OCI-LY7 (cell line): ENCODE results near the gene PCDHGC4. TPM values are rescaled to one million over a fixed set of nuclear protein-coding genes. Genes with fewer than 3 reads are reported as not detected.

Experiments used
- BruUV-seq: library from RNA; stranded (reverse); fragments of 400-500 nt; replicated peaks from 2 replicates; lab custom pipeline; 2021; lab: Mats Ljungman, UMichigan
- CTCF ChIA-PET: fragments of 300-600 bp; sonication (Branson Sonifier 250); formaldehyde crosslinking; loops from one replicate; lab custom pipeline; 2022; ENCODE audit warnings: antibody characterized with exemption; ENCODE audit not compliant: unreplicated experiment; lab: Charles Lee
- POLR2A ChIA-PET: fragments of 300-600 bp; sonication (Branson Sonifier 250); formaldehyde crosslinking; loops from one replicate; lab custom pipeline; 2022; ENCODE audit warnings: antibody characterized with exemption; lab: Charles Lee
- DNase-seq: peaks from one replicate; pipeline ENCODE4 v3.0.0-alpha.2; 2015; ENCODE audit warnings: low spot score
- H2AFZ ChIP-seq: fragments of 200-600 bp; sonication (generic), shearing (Covaris generic); 2 replicates; pipeline ENCODE4 v1.6.1; 2014; ENCODE audit warnings: mild to moderate bottlenecking, antibody characterized with exemption, low read length, moderate library complexity
- H3K27ac ChIP-seq: fragments of 200-600 bp; sonication (generic); 2 replicates; pipeline ENCODE4 v1.5.1; 2014; ENCODE audit warnings: mixed run types, low read depth, mild to moderate bottlenecking, moderate library complexity, low read length, inconsistent platforms; ENCODE audit not compliant: poor library complexity, severe bottlenecking
- H3K36me3 ChIP-seq: fragments of 200-600 bp; sonication (generic); 2 replicates; pipeline ENCODE4 v1.6.1; 2014; ENCODE audit warnings: mild to moderate bottlenecking, antibody characterized with exemption, low read length, moderate library complexity, mixed read lengths; ENCODE audit not compliant: insufficient read depth
- H3K4me1 ChIP-seq: fragments of 200-600 bp; sonication (generic); 2 replicates; pipeline ENCODE4 v1.5.1; 2014; ENCODE audit warnings: mild to moderate bottlenecking, low read length; ENCODE audit not compliant: insufficient read depth, poor library complexity, severe bottlenecking
- H3K4me2 ChIP-seq: fragments of 200-600 bp; sonication (generic); 2 replicates; pipeline ENCODE4 v1.6.1; 2014; ENCODE audit warnings: mild to moderate bottlenecking, low read length
- H3K4me3 ChIP-seq: fragments of 200-600 bp; sonication (generic); 2 replicates; pipeline ENCODE4 v1.5.1; 2014; ENCODE audit warnings: mild to moderate bottlenecking, low read depth, low read length; ENCODE audit not compliant: poor library complexity, severe bottlenecking
- H3K79me2 ChIP-seq: fragments of 200-600 bp; sonication (generic); 2 replicates; pipeline ENCODE4 v1.6.1; 2016; ENCODE audit warnings: low read depth, mild to moderate bottlenecking, low read length, moderate library complexity, mixed read lengths; ENCODE audit not compliant: insufficient read depth
- H3K9me2 ChIP-seq: fragments of 200-600 bp; sonication (generic); 2 replicates; pipeline ENCODE4 v1.6.1; 2016; ENCODE audit warnings: mild to moderate bottlenecking, low read length, mixed read lengths; ENCODE audit not compliant: insufficient read depth
- H3K9me3 ChIP-seq: fragments of 200-600 bp; sonication (generic); 2 replicates; pipeline ENCODE4 v1.6.1; 2014; ENCODE audit warnings: mild to moderate bottlenecking, mixed run types, low read length, mixed read lengths
- H4K20me1 ChIP-seq: fragments of 200-600 bp; sonication (generic); 2 replicates; pipeline ENCODE4 v1.6.1; 2014; ENCODE audit warnings: mild to moderate bottlenecking, antibody characterized with exemption, low read length, moderate library complexity, mixed read lengths; ENCODE audit not compliant: insufficient read depth
- CTCF ChIP-seq: fragments of 200-600 bp; sonication (generic); conservative IDR thresholded peaks from 2 replicates; pipeline ENCODE4 v1.5.1; 2014; ENCODE audit warnings: mild to moderate bottlenecking, antibody characterized with exemption, low read length, moderate library complexity, mixed read lengths
- EZH2phosphoT487 ChIP-seq: fragments of 200-600 bp; sonication (generic); IDR thresholded peaks from 2 replicates; pipeline ENCODE4 v1.6.1; 2018; ENCODE audit warnings: low read depth, borderline replicate concordance, mild to moderate bottlenecking, mixed run types, antibody characterized with exemption, low read length, moderate library complexity, mixed read lengths
- intact Hi-C: fragments of 100-400 bp; cut with micrococcal nuclease; formaldehyde crosslinking; loops from one replicate; pipeline ENCODE4 v1.10.0; 2022; ENCODE audit not compliant: unreplicated experiment
- total RNA-seq, 2 experiments: library from RNA; depleted of rRNA in 1 of 2; stranded (reverse); fragments of >200 nt in 1 of 2; shearing (Covaris generic) in 1 of 2; gene quantifications; 2 replicates each; pipeline ENCODE4 v1.2.3, GENCODE V29; 2014 to 2022

Gene PCDHGC4
- total RNA-seq, 2 experiments from 2014 or later = 7.0 to 8.4 TPM

- BruUV-seq = no TSS peak
- intact Hi-C loops = loop anchor here (1.0 to 5.0 kb wide), 4 partner anchors 11 to 112 kb away; partner anchors contain the start of genes HDAC3, PCDHGB7 and RELL2
- TF ChIP-seq CTCF = no peak
- TF ChIP-seq EZH2phosphoT487 = no peak
- Histone ChIP-seq H2AFZ (peak overlapping the region; percentile 34; the same call in 1 of the 2 replicates), H3K4me1 (peaks cover 86% of the 10 kb centered on the region), H3K79me2 (peaks cover 31% of the 10 kb centered on the region; the same call in 1 of the 2 replicates), H3K4me3 (peak overlapping the region; percentile 42), H3K4me2 (peak overlapping the region; percentile 70), H3K27ac (peak overlapping the region; percentile 98), H3K9me2 (no peaks in the 10 kb centered on the region), H4K20me1 (no peaks in the 10 kb centered on the region), H3K36me3 (peaks cover 81% of the 10 kb centered on the region), H3K9me3 (no peaks in the 10 kb centered on the region)
- DNase-seq = no peak
- ChIA-PET CTCF (interaction anchor here (11.2 kb wide), 1 partner anchor 15 kb away, joined by 138 read pairs; no protein-coding TSS in a partner anchor), POLR2A (interaction anchor here (0.5 to 13.7 kb wide), 6 partner anchors 11 to 129 kb away, joined by 3 to 328 read pairs (median 4); partner anchors contain the start of gene PCDHGC3)
Observed at GRCh38 chr5:141525653-141526052, 40.8 kb downstream of the PCDHGC4 start.

GRCh38 chr5:141527426-141527825, 42.6 kb downstream of the PCDHGC4 start:
- Histone ChIP-seq H4K20me1 (no peaks in the 10 kb centered on the region), H3K36me3 (peaks cover 72% of the 10 kb centered on the region), H2AFZ (no peak overlapping the region), H3K4me3 (peak overlapping the region; percentile 66), H3K79me2 (peaks cover 31% of the 10 kb centered on the region; the same call in 1 of the 2 replicates), H3K4me2 (peak overlapping the region; percentile 85), H3K4me1 (peaks cover 96% of the 10 kb centered on the region), H3K9me2 (no peaks in the 10 kb centered on the region), H3K27ac (peak overlapping the region; percentile 98), H3K9me3 (no peaks in the 10 kb centered on the region)
- intact Hi-C loops = loop anchor here (5.0 kb wide), 1 partner anchor 110 kb away; the partner anchor contains the start of genes HDAC3 and RELL2
- no TSS peak for BruUV-seq
- CTCF ChIA-PET = interaction anchor here (1.3 to 11.2 kb wide), 2 partner anchors 16 to 52 kb away, joined by 4 to 138 read pairs; partner anchors contain the start of gene PCDHGC3
- POLR2A ChIA-PET = interaction anchor here (0.6 to 13.7 kb wide), 8 partner anchors 16 to 1122 kb away, joined by 3 to 328 read pairs (median 6); partner anchors contain the start of gene PCDHGC3
- no peak for TF ChIP-seq EZH2phosphoT487
- no peak for TF ChIP-seq CTCF
- DNase-seq = no peak
